SK-N-MC (cell line): Measurements from ENCODE around the gene IRX6.

Source experiments
- DNase-seq: peaks from one replicate; pipeline ENCODE4 v3.0.0-alpha.2; 2011; ENCODE audit warnings: low read depth, low spot score
- H3K27ac ChIP-seq: fragments of 200-600 bp; sonication (generic); 2 replicates; pipeline ENCODE4 v1.5.1; 2016; ENCODE audit warnings: mixed run types
- H3K36me3 ChIP-seq: fragments of 200-600 bp; sonication (generic); 2 replicates; pipeline ENCODE4 v1.6.1; 2017; ENCODE audit warnings: antibody characterized with exemption, low read length, mixed read lengths; ENCODE audit not compliant: insufficient read depth
- H3K4me3 ChIP-seq: fragments of 200-600 bp; sonication (generic); 2 replicates; pipeline ENCODE4 v1.5.1; 2016
- H3K9ac ChIP-seq: fragments of 200-600 bp; sonication (generic); 2 replicates; pipeline ENCODE4 v1.8.0; 2017; ENCODE audit warnings: mixed run types, mixed read lengths; ENCODE audit not compliant: insufficient read length
- H3K9me3 ChIP-seq: fragments of 200-600 bp; sonication (generic); 2 replicates; pipeline ENCODE4 v1.6.1; 2017; ENCODE audit warnings: low read depth, mild to moderate bottlenecking, antibody characterized with exemption, low read length, moderate library complexity, mixed read lengths
- EZH2 ChIP-seq: fragments of 200-600 bp; sonication (generic); IDR thresholded peaks from one replicate; pipeline ENCODE4 v1.6.1; 2017; ENCODE audit warnings: antibody characterized with exemption
- FOXP2 ChIP-seq: optimal IDR thresholded peaks from 2 replicates; pipeline ENCODE3; 2011; ENCODE audit warnings: mild to moderate bottlenecking, moderate library complexity; ENCODE audit not compliant: insufficient read depth; ENCODE audit errors: extremely low read length, control extremely low read depth
- POLR2AphosphoS5 ChIP-seq: IDR thresholded peaks from 2 replicates; pipeline ENCODE4 v1.6.1; 2012; ENCODE audit warnings: mild to moderate bottlenecking, low read depth, low read length, borderline replicate concordance

The IRX6 gene

DNA sequence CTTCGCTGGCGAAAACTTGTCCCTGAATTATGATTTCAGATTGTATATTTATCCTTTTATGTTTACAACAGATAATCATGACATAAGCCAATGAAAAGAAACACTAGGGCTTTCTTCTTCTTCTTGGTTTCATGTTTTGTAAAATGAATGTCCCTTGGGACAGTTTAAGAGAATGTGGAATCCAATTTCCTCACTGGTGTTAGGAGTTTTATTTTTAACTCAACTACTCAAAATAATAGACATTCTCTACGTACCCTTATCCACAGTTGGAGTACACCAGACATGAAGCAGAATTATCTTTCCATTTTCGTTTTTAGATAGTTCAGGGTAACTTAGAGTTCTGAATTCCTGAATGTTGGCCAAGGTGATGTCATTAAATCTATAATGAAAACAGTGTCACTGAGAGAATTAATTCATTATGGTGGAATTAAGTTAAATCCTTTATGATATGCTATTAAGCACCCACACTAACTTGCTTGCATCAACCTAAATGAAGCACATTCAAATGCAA lies 43.4 kb downstream of the IRX6 start:
- TF ChIP-seq POLR2AphosphoS5 (no peak), FOXP2 (no peak), EZH2 (no peak)
- H3K36me3 ChIP-seq: no peaks in the 10 kb centered on the region
- peak overlapping the region; percentile 60 for H3K4me3 ChIP-seq
- peak overlapping the region; percentile 88 for H3K27ac ChIP-seq
- no peak for DNase-seq
- no peaks in the 10 kb centered on the region for H3K9me3 ChIP-seq
- H3K9ac ChIP-seq: peak overlapping the region; percentile 20

DNA sequence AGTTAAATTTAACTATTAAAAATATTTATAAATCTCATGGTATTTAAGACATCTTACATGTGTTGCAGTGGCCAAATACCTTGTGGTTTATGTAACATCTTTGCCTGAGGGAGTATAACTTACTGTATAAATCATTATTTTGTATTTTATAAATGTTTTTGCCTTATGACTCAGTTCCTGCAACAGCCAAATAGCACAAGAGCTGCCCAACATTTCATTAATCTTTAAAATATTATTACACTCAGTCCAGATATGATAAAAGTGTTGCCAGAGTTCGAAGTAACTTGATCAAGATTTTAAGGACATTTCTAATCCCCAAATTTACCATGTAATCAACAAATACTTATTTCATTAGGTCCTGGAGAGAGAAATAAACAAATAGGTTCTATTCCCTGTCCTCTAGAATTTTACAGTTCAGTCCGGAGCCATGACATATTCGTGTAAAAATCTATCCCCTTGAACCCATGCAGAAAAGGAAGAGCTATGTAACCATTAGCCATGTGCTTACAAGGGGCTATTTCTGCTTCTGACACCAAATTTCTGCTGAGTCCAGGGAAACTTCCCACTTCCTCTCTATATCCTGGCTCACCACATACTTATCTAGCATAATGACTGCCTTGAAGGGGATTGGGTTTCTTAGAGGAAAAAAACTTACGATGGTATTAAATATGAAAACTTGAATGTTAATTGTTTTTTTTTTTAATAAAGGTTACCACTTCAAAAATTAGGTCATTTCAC lies 44.0 kb downstream of the IRX6 start:
- peak overlapping the region; percentile 88 for H3K27ac ChIP-seq
- no peak for DNase-seq
- peak overlapping the region; percentile 66 for H3K4me3 ChIP-seq
- H3K9me3 ChIP-seq: no peaks in the 10 kb centered on the region
- TF ChIP-seq EZH2: no peak
- TF ChIP-seq FOXP2: no peak
- no peak; the same call in 1 of the 2 replicates for TF ChIP-seq POLR2AphosphoS5
- H3K9ac ChIP-seq: peak overlapping the region; percentile 5
- H3K36me3 ChIP-seq: no peaks in the 10 kb centered on the region

DNA sequence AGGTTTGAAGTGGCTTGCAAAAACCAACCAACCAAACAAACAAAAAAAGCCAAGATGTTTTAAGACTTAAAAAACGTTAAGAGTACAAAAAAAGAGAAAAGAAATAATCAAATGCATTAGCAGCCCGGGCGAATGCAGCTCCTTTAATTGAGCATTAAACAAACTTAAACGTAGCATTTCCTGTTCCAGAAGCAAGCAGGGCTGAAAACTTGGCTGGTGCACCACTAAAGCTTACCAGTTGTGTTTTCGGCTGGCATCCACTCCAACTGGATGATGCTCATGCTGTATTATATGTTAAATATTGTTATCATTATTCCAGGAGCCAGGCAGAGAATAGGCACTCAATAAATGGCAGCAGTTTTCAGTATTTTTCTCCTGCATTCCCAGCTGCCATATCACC lies 45.1 kb downstream of the IRX6 start:
- DNase-seq: no peak
- H3K36me3 ChIP-seq: no peaks in the 10 kb centered on the region
- H3K27ac ChIP-seq: peak overlapping the region; percentile 88; the same call in 1 of the 2 replicates
- TF ChIP-seq POLR2AphosphoS5: no peak
- no peak for TF ChIP-seq EZH2
- no peak for TF ChIP-seq FOXP2
- peak overlapping the region; percentile 15 for H3K9ac ChIP-seq
- peak overlapping the region; percentile 66 for H3K4me3 ChIP-seq
- no peaks in the 10 kb centered on the region for H3K9me3 ChIP-seq

DNA sequence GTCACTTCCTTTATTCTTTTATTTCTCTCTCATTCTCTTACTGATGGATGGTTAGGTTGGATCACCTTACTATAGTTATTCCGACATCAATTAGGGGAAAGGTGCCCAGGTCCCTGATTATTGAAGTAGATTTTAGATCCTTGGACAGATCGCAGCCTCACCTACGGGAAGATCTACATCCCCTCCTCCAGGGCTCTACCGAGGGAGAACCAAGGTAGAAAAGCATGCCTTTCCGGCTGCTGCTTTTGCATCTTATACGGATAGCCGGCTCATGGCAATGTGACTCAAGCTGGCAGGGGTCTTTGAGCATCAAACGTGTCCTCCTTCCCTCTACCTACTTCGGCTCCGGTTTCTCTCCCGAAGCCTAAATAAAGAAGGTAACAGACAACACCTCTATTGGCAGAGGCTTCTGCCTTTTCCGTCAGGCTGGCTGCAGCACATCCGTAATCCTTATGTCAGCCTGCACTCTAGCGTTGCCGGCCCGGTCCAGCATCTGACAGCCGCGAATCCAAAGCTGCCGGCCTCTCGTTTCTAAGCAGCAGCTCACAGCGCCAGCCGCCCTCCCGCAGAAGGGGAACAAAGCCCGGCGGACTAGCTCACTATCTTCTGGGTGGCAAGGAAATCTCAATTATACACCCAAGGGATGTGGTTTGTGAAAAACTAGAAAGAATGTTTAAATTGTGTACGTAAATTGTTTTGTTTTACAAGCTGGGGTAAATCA lies 46.9 kb downstream of the IRX6 start:
- Histone ChIP-seq H3K36me3 (no peaks in the 10 kb centered on the region), H3K9me3 (no peaks in the 10 kb centered on the region), H3K9ac (no peak overlapping the region), H3K4me3 (no peak overlapping the region), H3K27ac (no peak overlapping the region)
- DNase-seq: no peak
- TF ChIP-seq EZH2 (no peak), POLR2AphosphoS5 (no peak), FOXP2 (no peak)

DNA sequence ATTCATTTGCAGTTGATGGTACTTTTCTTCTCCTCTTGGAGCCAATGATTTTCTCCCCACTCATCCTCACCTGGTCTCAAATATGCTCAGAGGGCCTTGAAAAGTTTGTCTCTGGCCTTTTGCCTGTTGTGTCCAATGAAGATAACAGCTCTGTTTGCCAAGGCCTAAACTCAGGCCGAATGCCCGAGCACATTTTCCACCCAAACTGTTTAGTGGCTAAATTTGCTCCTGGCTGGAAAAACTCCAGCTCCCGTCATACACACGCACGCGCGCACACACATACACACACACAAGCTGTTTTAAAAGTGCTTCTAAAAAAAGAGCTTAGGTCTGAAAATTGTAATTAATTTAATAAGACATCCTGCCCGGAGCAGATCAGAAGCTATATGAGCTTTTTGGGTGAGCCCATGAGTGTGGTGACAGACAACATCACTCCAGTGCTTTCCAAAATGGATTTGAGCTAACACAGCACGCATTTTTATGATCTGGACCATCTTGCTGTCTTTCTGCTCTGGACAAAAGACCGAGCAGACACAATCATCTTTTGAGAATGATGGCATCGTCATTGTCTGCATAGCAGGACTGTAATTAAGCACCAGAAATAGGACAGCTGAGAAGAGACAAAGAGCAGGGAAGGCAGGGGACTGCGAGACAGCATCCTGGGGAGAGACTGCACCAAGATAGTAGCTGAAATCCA lies 48.9 kb downstream of the IRX6 start:
- Histone ChIP-seq H3K27ac (no peak overlapping the region), H3K36me3 (no peaks in the 10 kb centered on the region), H3K9ac (no peak overlapping the region), H3K9me3 (no peaks in the 10 kb centered on the region), H3K4me3 (no peak overlapping the region)
- no peak for DNase-seq
- TF ChIP-seq POLR2AphosphoS5 (no peak), EZH2 (no peak), FOXP2 (no peak)

DNA sequence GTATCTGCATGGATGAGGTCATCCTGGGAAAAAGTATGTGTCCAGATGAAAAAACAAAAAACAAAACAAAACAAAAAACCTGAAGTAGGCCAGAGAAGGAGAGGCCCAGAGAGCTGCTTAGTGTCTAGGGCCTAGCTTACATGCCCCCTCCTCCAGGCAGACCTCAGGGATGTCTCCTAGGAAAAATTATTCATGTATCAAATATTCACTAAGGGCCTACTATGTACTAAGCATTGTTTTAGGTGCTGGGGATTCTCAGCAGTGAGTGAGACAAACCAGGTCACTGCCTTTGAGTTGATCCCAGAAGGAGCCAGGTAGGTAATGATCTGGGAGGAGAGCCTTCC lies 49.5 kb downstream of the IRX6 start:
- TF ChIP-seq FOXP2 (no peak), POLR2AphosphoS5 (no peak), EZH2 (no peak)
- Histone ChIP-seq H3K36me3 (no peaks in the 10 kb centered on the region), H3K4me3 (no peak overlapping the region), H3K9ac (no peak overlapping the region), H3K9me3 (no peaks in the 10 kb centered on the region), H3K27ac (no peak overlapping the region)
- DNase-seq: no peak

- H3K27ac ChIP-seq: no peak overlapping the region
- no peak overlapping the region for H3K4me3 ChIP-seq
- DNase-seq: no peak
- no peaks in the 10 kb centered on the region for H3K36me3 ChIP-seq
- H3K9ac ChIP-seq: no peak overlapping the region
- TF ChIP-seq FOXP2: no peak
- no peak for TF ChIP-seq POLR2AphosphoS5
- no peak for TF ChIP-seq EZH2
- no peaks in the 10 kb centered on the region for H3K9me3 ChIP-seq
Observed at GRCh38 chr16:55376045-55376444, 52.0 kb downstream of the IRX6 start.

DNA sequence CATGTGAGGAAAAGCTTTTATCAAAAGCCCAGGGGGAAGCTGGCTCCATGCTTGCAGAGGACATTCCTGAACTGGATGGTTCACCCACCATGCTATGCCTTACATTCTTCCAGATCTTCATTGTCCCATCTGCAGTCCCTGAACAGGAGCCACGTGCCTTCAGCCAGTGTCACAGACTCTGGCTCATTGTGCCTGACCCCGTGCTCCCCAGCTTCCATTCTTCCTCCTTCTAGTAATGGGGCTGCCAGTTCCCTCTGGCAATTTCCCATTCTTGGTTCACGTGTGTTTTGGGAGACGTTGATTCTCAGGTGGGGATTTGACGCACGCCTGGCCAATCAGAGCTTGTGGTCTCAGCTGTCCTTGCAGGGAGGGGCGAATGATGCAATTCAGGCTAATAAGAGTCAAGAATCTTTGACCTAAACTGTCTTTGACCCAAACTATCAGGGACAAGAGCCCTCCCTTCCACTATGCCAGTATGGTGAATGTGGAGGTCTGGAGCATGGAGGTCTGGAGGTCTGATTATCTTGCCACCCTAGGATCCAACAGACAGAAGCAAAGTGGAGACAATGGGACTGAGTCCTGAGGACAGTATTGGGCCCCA lies 52.7 kb downstream of the IRX6 start:
- Histone ChIP-seq H3K9me3 (no peaks in the 10 kb centered on the region), H3K9ac (no peak overlapping the region), H3K27ac (no peak overlapping the region), H3K4me3 (no peak overlapping the region), H3K36me3 (no peaks in the 10 kb centered on the region)
- TF ChIP-seq EZH2: no peak
- TF ChIP-seq POLR2AphosphoS5: no peak
- TF ChIP-seq FOXP2: no peak
- no peak for DNase-seq
